ENCODE data around the gene FAM149A. TPM values are rescaled to one million over a fixed set of nuclear protein-coding genes. Genes with fewer than 3 reads are reported as not detected.

FAM149A gene
- total and polyA plus RNA-seq, 2 donors (not counting 3 experiments of a cell fraction or from before 2014, with no cell fraction given) = 0.08 to 0.20 TPM

- no peak for TF ChIP-seq EZH2 (IDR thresholded peaks at IDR 0.05; ENCODE audit: borderline replicate concordance, low read depth, low read length, severe bottlenecking)
- TF ChIP-seq FOS (IDR thresholded peaks at IDR 0.05; ENCODE audit: borderline replicate concordance, insufficient read depth, low read length) = no peak
- dilution Hi-C loops (cut with MboI; ENCODE audit: extremely low pct_ligation_motif_present, low sequenced_read_pairs) = no loop called here
- no peaks in the 10 kb centered on the region for H3K79me2 ChIP-seq (ENCODE audit: control insufficient read depth, insufficient read depth, low read length)
- H3K4me2 ChIP-seq (ENCODE audit: insufficient read depth, low read length) = no peak overlapping the region
- H3K9me1 ChIP-seq (replicated peaks; ENCODE audit: control insufficient read depth, extremely low read depth, insufficient read depth, low read length) = no peaks in the 10 kb centered on the region
- CTCF ChIA-PET = no interaction called here
- no peaks in the 10 kb centered on the region for H3K36me3 ChIP-seq (ENCODE audit: control insufficient read depth in 2 of 2, extremely low read depth in 1 of 2, insufficient read depth in 2 of 2, low read length in 2 of 2)
- BruUV-seq (replicated peaks) = no TSS peak
- intact Hi-C loops (cut with micrococcal nuclease) = no loop called here
- no peak overlapping the region for H2AFZ ChIP-seq (ENCODE audit: low read depth, low read length)
- H4K20me1 ChIP-seq (replicated peaks; ENCODE audit: control insufficient read depth, extremely low read depth, insufficient read depth, low read length) = no peaks in the 10 kb centered on the region
- H3K4me1 ChIP-seq (ENCODE audit: control insufficient read depth, extremely low read depth, insufficient read depth, low read length) = peaks cover 3% of the 10 kb centered on the region
- H3K4me3 ChIP-seq (replicated peaks in 1 of 3; ENCODE audit: insufficient read depth in 1 of 3, low read depth in 1 of 3, low read length in 3 of 3) = no peak overlapping the region
- POLR2A ChIA-PET = no interaction called here
- no peaks in the 10 kb centered on the region for H3K9me3 ChIP-seq (replicated peaks; ENCODE audit: control insufficient read depth, insufficient read depth, low read length)
- H3K27me3 ChIP-seq (ENCODE audit: control insufficient read depth in 2 of 2, insufficient read depth in 2 of 2, low read length in 2 of 2) = peaks cover 28 to 33% of the 10 kb centered on the region in 2 experiments
- FAIRE-seq (no peak), DNase-seq (ENCODE audit: low read depth, low spot score) (no peak)
- H3K9ac ChIP-seq (replicated peaks; ENCODE audit: extremely low read depth, insufficient read depth, low read length) = no peak overlapping the region
- no peak overlapping the region for H3K27ac ChIP-seq (ENCODE audit: insufficient read depth, low read depth, low read length)
These were observed 1.6 kb upstream of the FAM149A start for GRCh38 chr4:186102931-186103330.

GRCh38 chr4:186104890-186105646 lies 564 bp downstream of the FAM149A start:
- CTCF ChIA-PET = interaction anchor here (1.5 kb wide), 1 partner anchor 32 kb away, joined by 9 read pairs; no protein-coding TSS in a partner anchor

More at GRCh38 chr4:186104890-186105646, 564 bp downstream of the FAM149A start:
- H4K20me1 ChIP-seq (replicated peaks; ENCODE audit: control insufficient read depth, extremely low read depth, insufficient read depth, low read length) = no peaks in the 10 kb centered on the region
- FAIRE-seq (no peak), DNase-seq (ENCODE audit: low read depth, low spot score) (no peak)
- H3K9me1 ChIP-seq (replicated peaks; ENCODE audit: control insufficient read depth, extremely low read depth, insufficient read depth, low read length) = no peaks in the 10 kb centered on the region
- dilution Hi-C loops (cut with MboI; ENCODE audit: extremely low pct_ligation_motif_present, low sequenced_read_pairs) (no loop called here), intact Hi-C loops (cut with micrococcal nuclease) (no loop called here)
- no peaks in the 10 kb centered on the region for H3K9me3 ChIP-seq (replicated peaks; ENCODE audit: control insufficient read depth, insufficient read depth, low read length)
- H3K4me1 ChIP-seq (ENCODE audit: control insufficient read depth, extremely low read depth, insufficient read depth, low read length) = peaks cover 3% of the 10 kb centered on the region
- H3K79me2 ChIP-seq (ENCODE audit: control insufficient read depth, insufficient read depth, low read length) = no peaks in the 10 kb centered on the region
- no TSS peak for BruUV-seq (replicated peaks)
- H3K9ac ChIP-seq (replicated peaks; ENCODE audit: extremely low read depth, insufficient read depth, low read length) = no peak overlapping the region
- POLR2A ChIA-PET = no interaction called here
- peak overlapping the region in 2 of 3 experiments; percentile 12 to 26 for H3K4me3 ChIP-seq (replicated peaks in 1 of 3; ENCODE audit: insufficient read depth in 1 of 3, low read depth in 1 of 3, low read length in 3 of 3)
- no peaks in the 10 kb centered on the region for H3K36me3 ChIP-seq (ENCODE audit: control insufficient read depth in 2 of 2, extremely low read depth in 1 of 2, insufficient read depth in 2 of 2, low read length in 2 of 2)
- peaks cover 28 to 33% of the 10 kb centered on the region in 2 experiments for H3K27me3 ChIP-seq (ENCODE audit: control insufficient read depth in 2 of 2, insufficient read depth in 2 of 2, low read length in 2 of 2)
- peak overlapping the region; percentile 37 for H2AFZ ChIP-seq (ENCODE audit: low read depth, low read length)
- H3K27ac ChIP-seq (ENCODE audit: insufficient read depth, low read depth, low read length) = no peak overlapping the region
- H3K4me2 ChIP-seq (ENCODE audit: insufficient read depth, low read length) = peak overlapping the region; percentile 42
- no peak for TF ChIP-seq POLR2A (IDR thresholded peaks at IDR 0.05; ENCODE audit: low read depth, low read length)
- no peak for TF ChIP-seq JUN (IDR thresholded peaks at IDR 0.05; ENCODE audit: borderline replicate concordance, insufficient read depth, insufficient read length, low read depth)
- TF ChIP-seq FOS (IDR thresholded peaks at IDR 0.05; ENCODE audit: borderline replicate concordance, insufficient read depth, low read length) = no peak
- no peak for TF ChIP-seq MAX (IDR thresholded peaks at IDR 0.05; ENCODE audit: insufficient read depth, insufficient read length)
- TF ChIP-seq CTCF (IDR thresholded peaks at IDR 0.05; ENCODE audit: extremely low read depth in 1 of 2, insufficient read depth in 1 of 2, low read depth in 1 of 2, low read length in 2 of 2) = no peak
- TF ChIP-seq EZH2 (IDR thresholded peaks at IDR 0.05; ENCODE audit: borderline replicate concordance, low read depth, low read length, severe bottlenecking) = peak; percentile 80
- TF ChIP-seq GATA2 (IDR thresholded peaks at IDR 0.05; ENCODE audit: insufficient read depth, insufficient read length, low read depth, low read length) = no peak

All from endothelial cell of umbilical vein (primary cell).